GM18858 (cell line): Measurements from ENCODE around the gene TANGO2.

Experiments used
- ATAC-seq: cut with Tn5 transposase; IDR thresholded peaks from one replicate; pipeline ENCODE4 v1.9.1; 2021; ENCODE audit not compliant: unreplicated experiment

The TANGO2 gene

DNA sequence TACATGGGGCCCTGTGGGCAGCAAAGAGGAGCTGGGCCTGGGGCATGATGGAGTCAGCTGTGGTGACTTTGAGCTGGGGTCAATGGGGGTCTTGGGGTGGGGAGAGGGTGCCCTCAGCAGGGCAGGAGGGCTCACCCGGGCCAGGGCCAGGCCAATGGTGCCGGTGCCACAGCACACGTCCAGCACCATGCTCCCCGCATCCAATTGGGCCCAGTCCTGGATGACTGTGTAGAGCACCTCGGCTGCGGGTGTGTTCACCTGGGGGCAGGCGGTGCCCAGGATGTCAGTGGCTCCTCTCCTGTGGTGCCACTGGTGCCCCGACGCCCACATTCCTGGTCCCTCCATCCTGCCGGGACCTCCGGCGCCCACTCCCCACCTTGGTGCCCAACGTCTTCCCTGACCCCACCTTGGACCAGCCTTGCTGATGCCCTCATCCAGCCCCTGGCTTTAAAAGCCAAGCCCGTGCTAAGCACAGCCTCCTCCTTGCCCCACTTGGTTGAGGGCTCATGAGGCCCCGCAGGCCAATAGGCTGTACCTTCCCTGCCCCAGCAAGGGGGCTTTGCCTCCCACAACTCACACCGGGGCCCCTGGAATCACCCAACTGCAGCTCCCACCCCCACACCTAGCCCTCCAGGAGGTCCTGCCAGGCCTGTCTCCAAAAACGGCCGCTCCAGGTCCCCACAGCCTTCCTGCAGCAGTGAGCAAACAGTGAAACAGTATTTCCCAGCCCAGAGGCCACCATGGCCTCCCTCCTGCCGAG lies 92.8 kb downstream of the TANGO2 start:
- no peak for ATAC-seq

GRCh38 chr22:20114506-20115475 lies 93.9 kb downstream of the TANGO2 start:
- ATAC-seq, result no peak

DNA sequence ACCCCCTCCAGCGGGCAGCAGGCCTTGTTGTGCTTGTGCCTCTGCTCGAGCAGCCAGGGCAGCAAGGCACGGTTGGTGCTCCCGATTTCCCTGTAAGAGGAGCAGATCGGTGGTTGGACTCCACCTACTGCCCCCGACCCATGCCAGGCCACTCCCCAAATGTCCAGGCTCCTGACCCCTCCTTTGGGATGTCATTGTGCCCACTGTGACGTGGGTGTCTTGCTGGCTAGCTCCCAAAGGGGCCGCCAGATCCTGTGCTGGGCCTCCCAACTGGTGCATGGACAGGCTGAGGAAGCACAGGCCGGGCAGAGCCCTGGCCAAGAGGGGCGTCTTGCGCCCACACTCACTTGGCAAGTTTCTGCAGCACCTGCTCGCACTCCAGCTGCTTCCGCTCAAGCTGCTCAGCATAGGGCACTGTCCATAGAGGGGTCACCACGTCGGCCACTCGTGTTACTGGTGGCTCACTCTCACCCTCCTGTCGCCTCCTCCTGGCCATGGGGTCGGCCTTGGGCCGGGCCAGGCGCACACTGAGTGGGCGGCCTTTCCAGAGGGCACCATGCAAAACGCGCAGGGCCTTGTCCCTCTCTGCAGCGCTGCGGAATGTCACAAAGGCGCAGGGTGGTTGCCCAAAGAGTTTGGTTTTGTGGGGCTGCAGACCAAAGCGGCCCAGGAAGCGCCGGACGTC lies 94.9 kb downstream of the TANGO2 start, which contains the start of gene RANBP1:
Gene RANBP1, plus strand, starts transcription at position 414 of the 685 bp plus-strand sequence. Its CDS starts 81 bp downstream, at position 495.
- ATAC-seq, result no peak

GRCh38 chr22:20116376-20116950 lies 95.6 kb downstream of the TANGO2 start:
- ATAC-seq, result no peak
